Neuronal stem cell (in vitro differentiated cells): ENCODE data around the gene PER2.

ENCODE experiments used
- DNase-seq: peaks from one replicate; pipeline ENCODE4 v3.0.0-alpha.2; 2013; ENCODE audit warnings: low spot score
- H2AFZ ChIP-seq: one replicate; pipeline ENCODE4 v1.6.1; 2013; ENCODE audit warnings: mild to moderate bottlenecking, low read length, inconsistent platforms
- H2AK5ac ChIP-seq: 2 replicates; pipeline ENCODE4 v1.6.1; 2013; ENCODE audit warnings: low read depth, mild to moderate bottlenecking, inconsistent platforms, low read length, moderate library complexity, mixed read lengths
- H2BK120ac ChIP-seq: 2 replicates; pipeline ENCODE4 v1.6.1; 2013; ENCODE audit warnings: low read depth, mild to moderate bottlenecking, inconsistent platforms, low read length, moderate library complexity, mixed read lengths
- H2BK12ac ChIP-seq: one replicate; pipeline ENCODE4 v1.6.1; 2013; ENCODE audit warnings: low read length, inconsistent platforms
- H2BK15ac ChIP-seq: 2 replicates; pipeline ENCODE4 v1.6.1; 2013; ENCODE audit warnings: mild to moderate bottlenecking, low read length, inconsistent platforms, mixed read lengths
- H2BK5ac ChIP-seq: one replicate; pipeline ENCODE4 v1.6.1; 2013; ENCODE audit warnings: inconsistent platforms, mild to moderate bottlenecking, low read length, moderate library complexity
- H3K14ac ChIP-seq: one replicate; pipeline ENCODE4 v1.6.1; 2013; ENCODE audit warnings: low read length, inconsistent platforms
- H3K18ac ChIP-seq: 2 replicates; pipeline ENCODE4 v1.6.1; 2013; ENCODE audit warnings: low read length, inconsistent platforms
- H3K23ac ChIP-seq: 2 replicates; pipeline ENCODE4 v1.6.1; 2013; ENCODE audit warnings: low read depth, mild to moderate bottlenecking, mixed read lengths, low read length, inconsistent platforms; ENCODE audit not compliant: poor library complexity
- H3K27ac ChIP-seq: replicated peaks from 3 replicates; pipeline ENCODE4 v1.5.1; 2013; ENCODE audit warnings: low read length, inconsistent platforms
- H3K27me3 ChIP-seq, 3 experiments: 2 replicates each; pipeline ENCODE4 v1.6.1; 2013; ENCODE audit warnings: low read length in 3 of 3, mild to moderate bottlenecking in 2 of 3, inconsistent platforms in 1 of 3, low read depth in 1 of 3, mixed read lengths in 1 of 3, moderate library complexity in 1 of 3; ENCODE audit not compliant: control insufficient read depth in 3 of 3, insufficient read depth in 3 of 3
- H3K36me3 ChIP-seq, 2 donors: replicated peaks in 1 of 2; 2 replicates each; pipeline ENCODE4 v1.6.1; 2013; ENCODE audit warnings: low read length in 2 of 2; ENCODE audit not compliant: control insufficient read depth in 2 of 2, insufficient read depth in 2 of 2
- H3K4ac ChIP-seq: 2 replicates; pipeline ENCODE4 v1.6.1; 2013; ENCODE audit warnings: inconsistent platforms, mild to moderate bottlenecking, low read length, moderate library complexity
- H3K4me1 ChIP-seq, 2 donors: 1 replicate in 1 of 2; 2 replicates in 1 of 2; pipeline ENCODE4 v1.6.1; 2013; ENCODE audit warnings: low read length in 2 of 2, low read depth in 1 of 2; ENCODE audit not compliant: control insufficient read depth in 2 of 2, insufficient read depth in 1 of 2
- H3K4me2 ChIP-seq: one replicate; pipeline ENCODE4 v1.6.1; 2013; ENCODE audit warnings: mild to moderate bottlenecking, low read length, inconsistent platforms; ENCODE audit not compliant: insufficient read depth, poor library complexity, severe bottlenecking
- H3K4me3 ChIP-seq, 2 donors: 2 replicates each; pipeline ENCODE4 v1.5.1; 2013; ENCODE audit warnings: low read length in 2 of 2, mild to moderate bottlenecking in 2 of 2, inconsistent platforms in 1 of 2, moderate library complexity in 1 of 2
- H3K79me1 ChIP-seq: one replicate; pipeline ENCODE4 v1.6.1; 2013; ENCODE audit warnings: low read depth, mild to moderate bottlenecking, inconsistent platforms, low read length, moderate library complexity
- H3K9ac ChIP-seq: one replicate; pipeline ENCODE4 v1.6.1; 2013; ENCODE audit warnings: mild to moderate bottlenecking, low read depth, low read length, inconsistent platforms; ENCODE audit not compliant: poor library complexity
- H3K9me3 ChIP-seq, 2 donors: replicated peaks in 1 of 2; 2 replicates each; pipeline versions ENCODE3 to v1.6.1; 2013; ENCODE audit warnings: low read length in 2 of 2, mild to moderate bottlenecking in 2 of 2, inconsistent platforms in 1 of 2, low read depth in 1 of 2, mixed read lengths in 1 of 2, moderate library complexity in 1 of 2; ENCODE audit not compliant: control insufficient read depth in 2 of 2, insufficient read depth in 1 of 2
- H4K8ac ChIP-seq: one replicate; pipeline ENCODE4 v1.6.1; 2013; ENCODE audit warnings: low read depth, mild to moderate bottlenecking, inconsistent platforms, low read length, moderate library complexity
- H4K91ac ChIP-seq: one replicate; pipeline ENCODE4 v1.6.1; 2013; ENCODE audit warnings: low read length, low read depth, mild to moderate bottlenecking, inconsistent platforms; ENCODE audit not compliant: poor library complexity
- WGBS, 2 donors: extraction: QIAGEN DNeasy Blood & Tissue Kit; methylation state at CpG; one replicate each; pipeline ENCODE4 v1.1.7; 2013; ENCODE audit warnings: missing lambda C conversion rate in 2 of 2, mixed read lengths in 1 of 2; ENCODE audit not compliant: insufficient read length in 2 of 2, insufficient replicate concordance in 1 of 2; ENCODE audit errors: extremely low coverage in 2 of 2; 5-methylcytosine and 5-hydroxymethylcytosine counted together

PER2 gene

DNA sequence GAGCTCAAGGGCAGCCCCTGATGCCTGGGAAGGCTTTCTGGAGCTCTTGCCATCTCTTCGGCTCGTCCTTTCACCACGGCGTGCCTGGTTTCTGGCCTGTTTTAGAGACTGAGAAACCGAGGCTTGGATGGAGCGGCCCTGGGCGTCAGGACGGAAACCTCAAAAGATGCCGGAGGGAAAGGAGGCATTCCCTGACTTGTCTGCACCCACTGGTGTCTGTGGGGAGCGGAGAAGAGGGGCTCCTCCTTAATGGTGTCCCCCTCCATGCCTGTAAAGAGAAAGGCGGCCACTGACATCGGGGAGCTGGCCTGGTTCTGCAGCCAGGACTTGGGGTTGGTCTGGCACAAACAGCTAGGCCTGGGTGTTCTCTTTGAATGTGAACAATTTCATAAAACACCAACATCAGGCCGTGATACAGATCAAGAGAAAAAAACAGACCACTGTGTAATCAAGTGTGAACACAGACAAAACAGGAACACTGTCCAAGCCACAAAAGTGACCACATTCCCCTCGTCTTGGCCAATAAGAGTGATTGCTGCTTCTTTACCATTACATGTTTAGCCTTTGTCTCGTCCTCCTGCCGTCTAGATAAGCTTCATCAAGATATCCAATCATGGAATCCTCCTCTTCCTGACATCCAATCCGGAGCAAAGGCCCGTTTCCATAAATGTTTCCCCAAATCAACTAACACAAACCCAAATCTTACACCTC, 84.3 kb downstream of the PER2 start:
- H3K36me3 ChIP-seq, result peaks cover 0 to 9% of the 10 kb centered on the region in 2 donors
- peak overlapping the region; percentile 16 for H2AK5ac ChIP-seq
- H3K79me1 ChIP-seq, result peaks cover 4% of the 10 kb centered on the region
- peak overlapping the region; percentile 90 for H2AFZ ChIP-seq
- peaks cover 0 to 27% (median 2%) of the 10 kb centered on the region in 3 experiments for H3K27me3 ChIP-seq
- peak overlapping the region; percentile 86 for H3K18ac ChIP-seq
- peak overlapping the region; percentile 75 for H3K23ac ChIP-seq
- no peak overlapping the region for H3K27ac ChIP-seq
- no peak for DNase-seq
- no peak overlapping the region for H3K14ac ChIP-seq
- no peak overlapping the region for H4K91ac ChIP-seq
- H3K4me3 ChIP-seq, result peak overlapping the region; percentile 72 to 75
- H3K4ac ChIP-seq, result no peak overlapping the region
- no CpG with 5 or more reads among the region's 18 CpGs for WGBS, 2 donors
- no peak overlapping the region for H4K8ac ChIP-seq
- H2BK12ac ChIP-seq, result no peak overlapping the region
- no peak overlapping the region for H2BK120ac ChIP-seq
- peaks cover 2 to 7% of the 10 kb centered on the region in 2 donors for H3K4me1 ChIP-seq
- H2BK5ac ChIP-seq, result no peak overlapping the region
- peak overlapping the region; percentile 60 for H3K4me2 ChIP-seq
- peaks cover 0 to 20% of the 10 kb centered on the region in 2 donors for H3K9me3 ChIP-seq
- peak overlapping the region; percentile 32 for H3K9ac ChIP-seq
- H2BK15ac ChIP-seq, result no peak overlapping the region

DNA sequence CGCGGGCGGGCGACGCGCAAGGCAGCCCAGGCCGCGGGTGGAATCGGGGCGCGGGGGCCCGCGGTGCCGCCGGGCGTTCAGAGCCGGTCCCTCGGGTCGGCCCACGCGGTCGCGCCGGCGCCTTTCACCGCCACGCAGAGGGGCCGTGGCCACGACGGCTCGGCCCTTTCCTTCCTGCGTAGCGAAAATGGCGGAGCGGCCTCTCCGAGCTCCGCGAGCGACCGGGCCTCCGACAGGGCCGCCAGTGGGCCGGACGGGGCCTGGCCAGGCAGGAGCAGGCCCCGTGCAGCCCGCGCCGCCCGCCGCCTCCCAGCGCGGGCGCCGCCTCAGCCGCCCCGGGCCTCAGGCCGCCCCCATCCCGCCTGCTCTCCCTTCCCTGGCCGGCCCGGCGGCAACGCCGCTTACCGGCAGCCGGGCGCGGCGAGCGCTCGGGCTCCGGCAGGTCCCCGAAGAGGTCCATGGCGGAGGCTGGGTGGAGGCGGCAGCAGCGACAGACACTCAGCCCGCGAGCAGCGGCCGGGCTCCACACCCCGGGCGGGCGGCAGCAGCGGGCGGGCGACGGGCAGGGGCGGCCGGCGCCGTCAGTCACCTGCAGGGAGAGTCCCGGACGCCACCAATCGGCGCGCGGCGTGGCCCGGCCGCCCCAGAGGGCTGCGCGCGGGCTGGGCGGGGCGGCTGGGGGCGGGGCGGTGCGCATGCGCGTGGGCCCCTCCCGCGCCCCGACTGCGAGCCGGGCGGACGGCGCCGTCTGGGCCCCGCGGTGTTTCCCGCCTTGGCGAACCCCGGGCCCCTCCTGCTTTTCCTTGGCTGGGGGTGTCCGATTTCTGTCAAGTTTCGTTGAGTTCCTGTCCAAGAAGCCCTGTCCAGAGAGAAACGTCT, 85.1 kb downstream of the PER2 start, which contains the start of gene ILKAP:
Gene ILKAP (minus strand): TSS at position 602 of the 879 bp plus-strand sequence. CDS start 142 bp downstream, at position 460.
- H3K4ac ChIP-seq, result no peak within 1 kb of the TSS

DNA sequence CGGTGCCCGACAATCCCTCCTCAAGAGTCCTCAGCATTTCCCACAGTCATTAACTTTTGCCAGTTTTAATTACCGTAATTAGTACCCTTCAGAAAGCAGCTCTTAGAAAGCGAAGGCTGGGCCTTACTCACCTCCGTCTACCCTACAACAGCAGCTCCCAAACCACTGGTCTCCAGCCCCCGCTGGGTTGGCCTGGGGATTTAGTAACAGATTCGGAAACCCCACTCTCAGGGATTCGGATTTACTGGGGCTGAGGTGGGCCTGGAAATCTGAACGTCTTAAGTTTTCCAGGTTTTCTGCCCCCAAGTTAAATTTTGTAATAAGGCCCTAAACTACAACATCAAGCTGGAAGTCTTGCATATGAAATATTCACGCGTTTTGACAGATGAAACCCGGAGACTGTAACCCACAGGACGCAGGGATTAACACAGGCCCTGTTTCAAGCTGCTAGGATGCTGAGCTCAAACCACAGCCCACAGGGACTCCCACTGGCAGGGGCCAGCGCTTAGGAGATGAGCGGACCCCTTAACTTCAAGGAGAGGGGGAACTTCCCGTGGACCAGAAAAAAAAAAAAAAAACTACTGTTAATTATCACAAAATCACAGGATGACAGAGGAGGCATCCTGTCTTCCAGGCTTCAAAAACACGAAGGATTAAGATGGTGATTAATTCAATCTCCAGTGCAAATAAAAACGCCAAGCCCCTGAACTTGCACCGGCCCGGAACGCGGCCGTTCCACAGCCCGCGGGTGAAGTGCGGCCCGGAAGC, 85.9 kb downstream of the PER2 start:
- no CpG with 5 or more reads among the region's 27 CpGs for WGBS, 2 donors

More for the DNA sequence above, 85.1 kb downstream of the PER2 start, which contains the start of gene ILKAP:
- peak within 1 kb of the TSS; percentile 90 for H2AFZ ChIP-seq
- DNase-seq, result peak; percentile 75
- no peak within 1 kb of the TSS for H3K27ac ChIP-seq
- H3K79me1 ChIP-seq, result peaks cover 7% of the 10 kb centered on the region
- peak within 1 kb of the TSS; percentile 75 for H3K23ac ChIP-seq
- no peak within 1 kb of the TSS for H2BK120ac ChIP-seq
- H3K18ac ChIP-seq, result peak within 1 kb of the TSS; percentile 94
- H3K4me1 ChIP-seq, result peaks cover 2 to 7% of the 10 kb centered on the region in 2 donors
- H2BK15ac ChIP-seq, result no peak within 1 kb of the TSS
- H4K8ac ChIP-seq, result no peak within 1 kb of the TSS
- peak within 1 kb of the TSS; percentile 16 for H2AK5ac ChIP-seq
- peak within 1 kb of the TSS; percentile 72 to 87 for H3K4me3 ChIP-seq
- peaks cover 0 to 11% of the 10 kb centered on the region in 2 donors for H3K36me3 ChIP-seq
- peaks cover 0 to 20% (median 0%) of the 10 kb centered on the region in 3 experiments for H3K27me3 ChIP-seq
- WGBS, 2 donors, result no CpG with 5 or more reads among the region's 126 CpGs
- peak within 1 kb of the TSS; percentile 65 for H3K4me2 ChIP-seq
- no peak within 1 kb of the TSS for H2BK5ac ChIP-seq
- peak within 1 kb of the TSS; percentile 73 for H3K14ac ChIP-seq
- H3K9me3 ChIP-seq, result peaks cover 0 to 20% of the 10 kb centered on the region in 2 donors
- no peak within 1 kb of the TSS for H2BK12ac ChIP-seq
- no peak within 1 kb of the TSS for H4K91ac ChIP-seq
- peak within 1 kb of the TSS; percentile 91 for H3K9ac ChIP-seq

More for the DNA sequence above, 85.9 kb downstream of the PER2 start:
- no peak overlapping the region for H2BK12ac ChIP-seq
- H3K4me2 ChIP-seq, result peak overlapping the region; percentile 65
- no peak overlapping the region for H3K9ac ChIP-seq
- no peak overlapping the region for H3K14ac ChIP-seq
- no peak overlapping the region for H3K4ac ChIP-seq
- peaks cover 0 to 11% of the 10 kb centered on the region in 2 donors for H3K36me3 ChIP-seq
- no peak overlapping the region for H2BK5ac ChIP-seq
- peaks cover 2 to 7% of the 10 kb centered on the region in 2 donors for H3K4me1 ChIP-seq
- H4K8ac ChIP-seq, result no peak overlapping the region
- H3K23ac ChIP-seq, result no peak overlapping the region
- peaks cover 0 to 20% of the 10 kb centered on the region in 2 donors for H3K9me3 ChIP-seq
- no peak overlapping the region for H2AK5ac ChIP-seq
- peak overlapping the region; percentile 72 to 87 for H3K4me3 ChIP-seq
- H3K18ac ChIP-seq, result peak overlapping the region; percentile 87
- no peak for DNase-seq
- H3K27ac ChIP-seq, result no peak overlapping the region
- no peak overlapping the region for H2BK120ac ChIP-seq
- peaks cover 7% of the 10 kb centered on the region for H3K79me1 ChIP-seq
- H3K27me3 ChIP-seq, result peaks cover 0 to 12% (median 0%) of the 10 kb centered on the region in 3 experiments
- no peak overlapping the region for H4K91ac ChIP-seq
- no peak overlapping the region for H2BK15ac ChIP-seq
- peak overlapping the region; percentile 90 for H2AFZ ChIP-seq
